Measurements from ENCODE around the gene HBS1L. TPM values are rescaled to one million over a fixed set of nuclear protein-coding genes. Genes with fewer than 3 reads are reported as not detected.

HBS1L gene
- total RNA-seq, 1 donor from 2014 or later, result 77.7 TPM

- no peaks in the 10 kb centered on the region for H3K27me3 Mint-ChIP-seq (ENCODE audit: unreplicated experiment)
- H3K4me3 Mint-ChIP-seq (ENCODE audit: unreplicated experiment), result no peak overlapping the region
- no peaks in the 10 kb centered on the region for H3K36me3 Mint-ChIP-seq (ENCODE audit: unreplicated experiment)
- no peaks in the 10 kb centered on the region for H3K9me3 Mint-ChIP-seq (ENCODE audit: unreplicated experiment)
- peaks cover 2% of the 10 kb centered on the region for H3K4me1 Mint-ChIP-seq (ENCODE audit: unreplicated experiment)
- no peak overlapping the region for H3K27ac Mint-ChIP-seq (ENCODE audit: unreplicated experiment)
- DNase-seq (ENCODE audit: extremely low spot score, unreplicated experiment), result no peak
- TF ChIP-seq CTCF (IDR thresholded peaks at IDR 0.05), result no peak
Observed at GRCh38 chr6:134921276-134921675, 133.3 kb downstream of the HBS1L start.

- Mint-ChIP-seq H3K36me3 (ENCODE audit: unreplicated experiment) (no peaks in the 10 kb centered on the region), H3K4me3 (ENCODE audit: unreplicated experiment) (no peak overlapping the region), H3K27me3 (ENCODE audit: unreplicated experiment) (no peaks in the 10 kb centered on the region), H3K4me1 (ENCODE audit: unreplicated experiment) (peaks cover 2% of the 10 kb centered on the region), H3K27ac (ENCODE audit: unreplicated experiment) (no peak overlapping the region), H3K9me3 (ENCODE audit: unreplicated experiment) (no peaks in the 10 kb centered on the region)
- no peak for DNase-seq (ENCODE audit: extremely low spot score, unreplicated experiment)
- no peak for TF ChIP-seq CTCF (IDR thresholded peaks at IDR 0.05)
Observed at GRCh38 chr6:134920422-134920821, 134.2 kb downstream of the HBS1L start.

GRCh38 chr6:134918418-134918961, 136.1 kb downstream of the HBS1L start:
- no peak for DNase-seq (ENCODE audit: extremely low spot score, unreplicated experiment)
- Mint-ChIP-seq H3K27ac (ENCODE audit: unreplicated experiment) (no peak overlapping the region), H3K9me3 (ENCODE audit: unreplicated experiment) (no peaks in the 10 kb centered on the region), H3K4me3 (ENCODE audit: unreplicated experiment) (no peak overlapping the region), H3K36me3 (ENCODE audit: unreplicated experiment) (no peaks in the 10 kb centered on the region), H3K27me3 (ENCODE audit: unreplicated experiment) (no peaks in the 10 kb centered on the region), H3K4me1 (ENCODE audit: unreplicated experiment) (peaks cover 2% of the 10 kb centered on the region)
- TF ChIP-seq CTCF (IDR thresholded peaks at IDR 0.05), result no peak

- TF ChIP-seq CTCF (IDR thresholded peaks at IDR 0.05), result no peak
- H3K4me3 Mint-ChIP-seq (ENCODE audit: unreplicated experiment), result no peak overlapping the region
- H3K27me3 Mint-ChIP-seq (ENCODE audit: unreplicated experiment), result no peaks in the 10 kb centered on the region
- H3K27ac Mint-ChIP-seq (ENCODE audit: unreplicated experiment), result no peak overlapping the region
- no peaks in the 10 kb centered on the region for H3K36me3 Mint-ChIP-seq (ENCODE audit: unreplicated experiment)
- H3K9me3 Mint-ChIP-seq (ENCODE audit: unreplicated experiment), result no peaks in the 10 kb centered on the region
- peaks cover 31% of the 10 kb centered on the region for H3K4me1 Mint-ChIP-seq (ENCODE audit: unreplicated experiment)
- no peak for DNase-seq (ENCODE audit: extremely low spot score, unreplicated experiment)
Observed at GRCh38 chr6:134911547-134911946, 143.1 kb downstream of the HBS1L start.

- H3K4me1 Mint-ChIP-seq (ENCODE audit: unreplicated experiment), result peaks cover 31% of the 10 kb centered on the region
- no peak overlapping the region for H3K27ac Mint-ChIP-seq (ENCODE audit: unreplicated experiment)
- H3K4me3 Mint-ChIP-seq (ENCODE audit: unreplicated experiment), result no peak overlapping the region
- H3K36me3 Mint-ChIP-seq (ENCODE audit: unreplicated experiment), result no peaks in the 10 kb centered on the region
- no peak for DNase-seq (ENCODE audit: extremely low spot score, unreplicated experiment)
- no peaks in the 10 kb centered on the region for H3K27me3 Mint-ChIP-seq (ENCODE audit: unreplicated experiment)
- TF ChIP-seq CTCF (IDR thresholded peaks at IDR 0.05), result no peak
- no peaks in the 10 kb centered on the region for H3K9me3 Mint-ChIP-seq (ENCODE audit: unreplicated experiment)
Observed at GRCh38 chr6:134910593-134910935, 144.1 kb downstream of the HBS1L start.

Small RNA genes within 50 kb of the gene (microRNA-seq; reads per million reads assigned to microRNA genes)
- gene MIR3662 (ENCODE audit: unreplicated experiment), result not detected

Other genes with a start within 250 kb of the HBS1L start
- gene ALDH8A1, start 104.7 kb downstream of the HBS1L start, total RNA-seq, result 0.30 and 0.42 TPM in 2 replicates
- gene MYB, start 126.5 kb upstream of the HBS1L start, total RNA-seq, result 0.83 and 0.86 TPM in 2 replicates

All from osteocyte (in vitro differentiated cells).